ENCODE results near the gene MAP1B. TPM values are rescaled to one million over a fixed set of nuclear protein-coding genes. Genes with fewer than 3 reads are reported as not detected.

MAP1B gene
- total and polyA plus RNA-seq, 2 donors from 2014 or later = 3.6 to 57.0 TPM

- Histone ChIP-seq H3K27ac (ENCODE audit: low read depth in 2 of 2, low read length in 2 of 2) (no peak overlapping the region), H3K9me3 (ENCODE audit: control insufficient read depth in 2 of 3, insufficient read depth in 1 of 3, low read length in 3 of 3) (no peaks in the 10 kb centered on the region), H3K9ac (ENCODE audit: low read length in 3 of 3) (no peak overlapping the region), H3K4me3 (ENCODE audit: low read length in 3 of 3) (no peak overlapping the region), H3K4me1 (ENCODE audit: control insufficient read depth in 2 of 3, insufficient read depth in 2 of 3, low read depth in 1 of 3, low read length in 3 of 3) (no peaks in the 10 kb centered on the region), H3K27me3 (ENCODE audit: control insufficient read depth, insufficient read depth, low read length) (no peaks in the 10 kb centered on the region), H3K36me3 (ENCODE audit: control insufficient read depth in 2 of 3, insufficient read depth in 3 of 3, low read length in 3 of 3) (no peaks in the 10 kb centered on the region)
- DNase-seq = no peak
- TF ChIP-seq CTCF (IDR thresholded peaks at IDR 0.05; ENCODE audit: borderline replicate concordance, extremely low read depth, insufficient read depth) = no peak
- FAIRE-seq = no peak
- intact Hi-C loops (cut with DNase I) = no loop called here
These were observed 97.7 kb downstream of the MAP1B start for GRCh38 chr5:72204946-72205345.

- no peak overlapping the region for H3K9ac ChIP-seq (ENCODE audit: low read length in 3 of 3)
- intact Hi-C loops (cut with DNase I) = no loop called here
- no peaks in the 10 kb centered on the region for H3K4me1 ChIP-seq (ENCODE audit: control insufficient read depth in 2 of 3, insufficient read depth in 2 of 3, low read depth in 1 of 3, low read length in 3 of 3)
- no peaks in the 10 kb centered on the region for H3K36me3 ChIP-seq (ENCODE audit: control insufficient read depth in 2 of 3, insufficient read depth in 3 of 3, low read length in 3 of 3)
- no peaks in the 10 kb centered on the region for H3K9me3 ChIP-seq (ENCODE audit: control insufficient read depth in 2 of 3, insufficient read depth in 1 of 3, low read length in 3 of 3)
- FAIRE-seq (no peak), DNase-seq (no peak)
- no peaks in the 10 kb centered on the region for H3K27me3 ChIP-seq (ENCODE audit: control insufficient read depth, insufficient read depth, low read length)
- no peak overlapping the region for H3K27ac ChIP-seq (ENCODE audit: low read depth in 2 of 2, low read length in 2 of 2)
- H3K4me3 ChIP-seq (ENCODE audit: low read length in 3 of 3) = no peak overlapping the region
- TF ChIP-seq CTCF (IDR thresholded peaks at IDR 0.05; ENCODE audit: borderline replicate concordance, extremely low read depth, insufficient read depth) = no peak
These were observed 98.2 kb downstream of the MAP1B start for GRCh38 chr5:72205431-72206009.

GRCh38 chr5:72206160-72206559 is 98.9 kb downstream of the MAP1B start:
- Histone ChIP-seq H3K27me3 (ENCODE audit: control insufficient read depth, insufficient read depth, low read length) (no peaks in the 10 kb centered on the region), H3K4me3 (ENCODE audit: low read length in 3 of 3) (no peak overlapping the region), H3K4me1 (ENCODE audit: control insufficient read depth in 2 of 3, insufficient read depth in 2 of 3, low read depth in 1 of 3, low read length in 3 of 3) (no peaks in the 10 kb centered on the region), H3K9ac (ENCODE audit: low read length in 3 of 3) (no peak overlapping the region), H3K27ac (ENCODE audit: low read depth in 2 of 2, low read length in 2 of 2) (no peak overlapping the region), H3K9me3 (ENCODE audit: control insufficient read depth in 2 of 3, insufficient read depth in 1 of 3, low read length in 3 of 3) (no peaks in the 10 kb centered on the region), H3K36me3 (ENCODE audit: control insufficient read depth in 2 of 3, insufficient read depth in 3 of 3, low read length in 3 of 3) (no peaks in the 10 kb centered on the region)
- FAIRE-seq (no peak), DNase-seq (no peak)
- intact Hi-C loops (cut with DNase I) = no loop called here
- TF ChIP-seq CTCF (IDR thresholded peaks at IDR 0.05; ENCODE audit: borderline replicate concordance, extremely low read depth, insufficient read depth) = no peak

GRCh38 chr5:72206994-72207393 is 99.7 kb downstream of the MAP1B start:
- no peak overlapping the region for H3K4me3 ChIP-seq (ENCODE audit: low read length in 3 of 3)

More at GRCh38 chr5:72206994-72207393, 99.7 kb downstream of the MAP1B start:
- H3K4me1 ChIP-seq (ENCODE audit: control insufficient read depth in 2 of 3, insufficient read depth in 2 of 3, low read depth in 1 of 3, low read length in 3 of 3) = no peaks in the 10 kb centered on the region
- no peaks in the 10 kb centered on the region for H3K27me3 ChIP-seq (ENCODE audit: control insufficient read depth, insufficient read depth, low read length)
- no peak overlapping the region for H3K9ac ChIP-seq (ENCODE audit: low read length in 3 of 3)
- no peaks in the 10 kb centered on the region for H3K9me3 ChIP-seq (ENCODE audit: control insufficient read depth in 2 of 3, insufficient read depth in 1 of 3, low read length in 3 of 3)
- no peak for DNase-seq
- FAIRE-seq = no peak
- no peaks in the 10 kb centered on the region for H3K36me3 ChIP-seq (ENCODE audit: control insufficient read depth in 2 of 3, insufficient read depth in 3 of 3, low read length in 3 of 3)
- intact Hi-C loops (cut with DNase I) = no loop called here
- TF ChIP-seq CTCF (IDR thresholded peaks at IDR 0.05; ENCODE audit: borderline replicate concordance, extremely low read depth, insufficient read depth) = no peak
- H3K27ac ChIP-seq (ENCODE audit: low read depth in 2 of 2, low read length in 2 of 2) = no peak overlapping the region

Data from kidney (tissue), 14 donors.